Loucy (cell line): ENCODE data around the gene ZSCAN32.

Source experiments
- H2AFZ ChIP-seq: fragments of 200-600 bp; sonication (generic); 2 replicates; pipeline ENCODE4 v1.6.0; 2016; ENCODE audit warnings: antibody characterized with exemption, mild to moderate bottlenecking, low read length, moderate library complexity
- H3F3A ChIP-seq: fragments of 200-600 bp; 2 replicates; pipeline ENCODE4 v1.6.0; 2016; ENCODE audit warnings: antibody characterized with exemption, low read depth, mild to moderate bottlenecking
- H3K27me3 ChIP-seq: fragments of 200-600 bp; sonication (generic); 2 replicates; pipeline ENCODE4 v1.6.1; 2014; ENCODE audit warnings: low read length, mild to moderate bottlenecking; ENCODE audit not compliant: insufficient read depth, poor library complexity, severe bottlenecking
- H3K36me3 ChIP-seq: fragments of 200-600 bp; sonication (generic); 2 replicates; pipeline ENCODE4 v1.6.1; 2016; ENCODE audit warnings: low read length; ENCODE audit not compliant: insufficient read depth
- H3K4me1 ChIP-seq: fragments of 200-600 bp; sonication (generic); 2 replicates; pipeline ENCODE4 v1.5.1; 2014; ENCODE audit warnings: low read length, mild to moderate bottlenecking; ENCODE audit not compliant: insufficient read depth, poor library complexity, severe bottlenecking
- H3K4me2 ChIP-seq: fragments of 200-600 bp; sonication (generic); 2 replicates; pipeline ENCODE4 v1.6.0; 2014; ENCODE audit warnings: antibody characterized with exemption, low read length, low read depth, mild to moderate bottlenecking; ENCODE audit not compliant: poor library complexity, severe bottlenecking
- H3K4me3 ChIP-seq: fragments of 200-600 bp; sonication (generic); 2 replicates; pipeline ENCODE4 v1.5.1; 2014; ENCODE audit warnings: low read length, mild to moderate bottlenecking, mixed read lengths; ENCODE audit not compliant: poor library complexity, severe bottlenecking
- H3K79me2 ChIP-seq: fragments of 200-600 bp; sonication (generic); 2 replicates; pipeline ENCODE4 v1.6.1; 2014; ENCODE audit warnings: low read length; ENCODE audit not compliant: insufficient read depth
- H3K9ac ChIP-seq: fragments of 200-600 bp; sonication (generic); 2 replicates; pipeline ENCODE4 v1.6.0; 2014; ENCODE audit warnings: mild to moderate bottlenecking, low read depth, low read length, moderate library complexity; ENCODE audit not compliant: poor library complexity, severe bottlenecking
- H3K9me2 ChIP-seq: fragments of 200-600 bp; sonication (generic); replicated peaks from 2 replicates; pipeline ENCODE4 v1.6.1; 2016; ENCODE audit warnings: low read depth, low read length, mixed read lengths
- H3K9me3 ChIP-seq: fragments of 200-600 bp; sonication (generic); 2 replicates; pipeline ENCODE4 v1.6.1; 2014; ENCODE audit warnings: mild to moderate bottlenecking, antibody characterized with exemption, low read length, low read depth; ENCODE audit not compliant: insufficient read depth
- H4K20me1 ChIP-seq: fragments of 200-600 bp; sonication (generic); 2 replicates; pipeline ENCODE4 v1.6.0; 2014; ENCODE audit warnings: antibody characterized with exemption, low read length, mild to moderate bottlenecking; ENCODE audit not compliant: insufficient read depth, poor library complexity, severe bottlenecking
- EZH2phosphoT487 ChIP-seq: fragments of 200-600 bp; IDR thresholded peaks from 2 replicates; pipeline ENCODE4 v1.6.1; 2018; ENCODE audit warnings: antibody characterized with exemption, mild to moderate bottlenecking, moderate library complexity, borderline replicate concordance
- TF ChIP-seq, protein P1 (sequence below): fragments of 200-600 bp; sonication (generic); conservative IDR thresholded peaks from 2 replicates; pipeline ENCODE4 v1.5.1; 2014; ENCODE audit warnings: mild to moderate bottlenecking, antibody characterized with exemption, low read length

The ZSCAN32 gene

DNA sequence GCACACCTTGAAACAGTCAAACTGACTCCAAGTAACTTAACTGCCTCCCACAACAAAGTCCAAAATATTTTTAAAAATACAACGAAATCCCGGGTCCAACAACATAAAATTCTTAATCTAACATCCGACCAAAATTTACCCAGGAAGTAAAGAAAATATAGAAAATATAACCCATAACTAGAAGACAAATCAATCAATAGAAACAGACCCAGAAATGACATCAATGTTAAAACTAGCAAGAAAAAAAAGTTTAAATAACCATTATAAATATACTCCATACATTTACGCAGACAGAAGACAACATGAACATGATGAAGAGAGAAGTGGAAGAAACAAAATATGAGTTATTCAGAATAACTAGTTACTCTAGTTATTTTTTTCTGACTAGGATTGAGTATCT, 38.8 kb upstream of the ZSCAN32 start:
- H4K20me1 ChIP-seq: peaks cover 5% of the 10 kb centered on the region
- no peak overlapping the region for H3K4me2 ChIP-seq
- no peaks in the 10 kb centered on the region; the same call in 1 of the 2 replicates for H3K36me3 ChIP-seq
- no peak for TF ChIP-seq EZH2phosphoT487
- TF ChIP-seq, protein P1, sequence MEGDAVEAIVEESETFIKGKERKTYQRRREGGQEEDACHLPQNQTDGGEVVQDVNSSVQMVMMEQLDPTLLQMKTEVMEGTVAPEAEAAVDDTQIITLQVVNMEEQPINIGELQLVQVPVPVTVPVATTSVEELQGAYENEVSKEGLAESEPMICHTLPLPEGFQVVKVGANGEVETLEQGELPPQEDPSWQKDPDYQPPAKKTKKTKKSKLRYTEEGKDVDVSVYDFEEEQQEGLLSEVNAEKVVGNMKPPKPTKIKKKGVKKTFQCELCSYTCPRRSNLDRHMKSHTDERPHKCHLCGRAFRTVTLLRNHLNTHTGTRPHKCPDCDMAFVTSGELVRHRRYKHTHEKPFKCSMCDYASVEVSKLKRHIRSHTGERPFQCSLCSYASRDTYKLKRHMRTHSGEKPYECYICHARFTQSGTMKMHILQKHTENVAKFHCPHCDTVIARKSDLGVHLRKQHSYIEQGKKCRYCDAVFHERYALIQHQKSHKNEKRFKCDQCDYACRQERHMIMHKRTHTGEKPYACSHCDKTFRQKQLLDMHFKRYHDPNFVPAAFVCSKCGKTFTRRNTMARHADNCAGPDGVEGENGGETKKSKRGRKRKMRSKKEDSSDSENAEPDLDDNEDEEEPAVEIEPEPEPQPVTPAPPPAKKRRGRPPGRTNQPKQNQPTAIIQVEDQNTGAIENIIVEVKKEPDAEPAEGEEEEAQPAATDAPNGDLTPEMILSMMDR: no peak
- H3K9me2 ChIP-seq: no peaks in the 10 kb centered on the region
- H2AFZ ChIP-seq: no peak overlapping the region
- H3K4me3 ChIP-seq: no peak overlapping the region
- no peaks in the 10 kb centered on the region for H3K4me1 ChIP-seq
- no peaks in the 10 kb centered on the region for H3K27me3 ChIP-seq
- peaks cover 28% of the 10 kb centered on the region for H3K79me2 ChIP-seq
- no peaks in the 10 kb centered on the region for H3F3A ChIP-seq
- H3K9ac ChIP-seq: no peak overlapping the region
- no peaks in the 10 kb centered on the region for H3K9me3 ChIP-seq

DNA sequence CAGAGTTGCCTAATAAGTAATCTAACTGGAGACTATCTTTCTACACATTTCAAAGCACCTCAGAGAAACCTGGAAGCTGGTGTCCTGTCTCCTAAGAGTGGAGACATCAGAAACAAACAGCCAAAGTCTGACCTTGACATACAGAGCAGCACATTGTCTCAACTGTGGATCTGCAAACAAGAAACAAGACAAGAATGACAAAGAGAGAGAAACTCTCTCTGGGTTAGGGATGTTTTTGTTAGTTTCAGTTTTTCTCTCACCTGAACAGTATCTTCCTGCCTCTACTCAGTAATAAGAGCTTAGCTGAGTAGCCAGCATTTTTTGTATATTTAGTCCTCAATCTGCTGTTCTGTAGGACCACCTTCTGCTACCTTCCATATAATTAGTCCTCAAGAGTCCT, 33.6 kb upstream of the ZSCAN32 start:
- TF ChIP-seq, protein P1: no peak
- TF ChIP-seq EZH2phosphoT487: no peak
- Histone ChIP-seq H2AFZ (no peak overlapping the region), H4K20me1 (no peaks in the 10 kb centered on the region), H3K4me1 (no peaks in the 10 kb centered on the region), H3K9me2 (no peaks in the 10 kb centered on the region), H3K36me3 (no peaks in the 10 kb centered on the region; the same call in 1 of the 2 replicates), H3F3A (no peaks in the 10 kb centered on the region), H3K4me3 (no peak overlapping the region), H3K4me2 (no peak overlapping the region), H3K9me3 (no peaks in the 10 kb centered on the region), H3K9ac (no peak overlapping the region), H3K79me2 (0 out of 2 replicates have a peak, but pooled peaks cover 5% of the 10 kb centered on the region), H3K27me3 (no peaks in the 10 kb centered on the region)

GRCh38 chr16:3431779-3432219, 31.0 kb upstream of the ZSCAN32 start:
- Histone ChIP-seq H3K4me2 (no peak overlapping the region), H3K9me3 (no peaks in the 10 kb centered on the region)

More at GRCh38 chr16:3431779-3432219, 31.0 kb upstream of the ZSCAN32 start:
- Histone ChIP-seq H3K4me1 (no peaks in the 10 kb centered on the region), H3K9ac (no peak overlapping the region), H3K9me2 (no peaks in the 10 kb centered on the region), H3K36me3 (no peaks in the 10 kb centered on the region; the same call in 1 of the 2 replicates), H3K27me3 (no peaks in the 10 kb centered on the region), H3F3A (no peaks in the 10 kb centered on the region), H4K20me1 (no peaks in the 10 kb centered on the region), H3K4me3 (no peak overlapping the region), H3K79me2 (no peaks in the 10 kb centered on the region), H2AFZ (no peak overlapping the region)
- TF ChIP-seq EZH2phosphoT487: no peak
- TF ChIP-seq, protein P1: no peak
